ENCODE data around the gene FAM151A.

The FAM151A gene

DNA sequence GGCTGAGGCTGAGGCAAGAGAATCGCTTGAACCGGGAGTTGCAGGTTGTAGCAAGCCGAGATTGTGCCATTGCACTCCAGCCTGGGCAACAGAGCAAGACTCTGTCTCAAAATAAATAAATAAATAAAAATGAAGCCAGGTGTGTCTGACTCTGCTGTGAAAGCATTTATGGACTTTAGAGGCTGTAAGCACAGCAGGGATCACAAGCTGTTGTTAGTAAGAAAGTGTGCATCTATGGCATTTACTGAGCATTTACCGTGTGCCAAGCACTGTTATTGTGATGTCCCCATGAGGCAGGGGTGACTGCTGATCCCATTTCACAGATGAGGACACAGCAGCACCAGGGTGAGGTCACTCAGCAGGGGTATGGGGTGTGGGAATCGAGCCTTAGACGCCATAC, 20.1 kb downstream of the FAM151A start:
- no peak for DNase-seq

- no peak for DNase-seq
These were observed 20.8 kb downstream of the FAM151A start for GRCh38 chr1:54602554-54602953.

DNA sequence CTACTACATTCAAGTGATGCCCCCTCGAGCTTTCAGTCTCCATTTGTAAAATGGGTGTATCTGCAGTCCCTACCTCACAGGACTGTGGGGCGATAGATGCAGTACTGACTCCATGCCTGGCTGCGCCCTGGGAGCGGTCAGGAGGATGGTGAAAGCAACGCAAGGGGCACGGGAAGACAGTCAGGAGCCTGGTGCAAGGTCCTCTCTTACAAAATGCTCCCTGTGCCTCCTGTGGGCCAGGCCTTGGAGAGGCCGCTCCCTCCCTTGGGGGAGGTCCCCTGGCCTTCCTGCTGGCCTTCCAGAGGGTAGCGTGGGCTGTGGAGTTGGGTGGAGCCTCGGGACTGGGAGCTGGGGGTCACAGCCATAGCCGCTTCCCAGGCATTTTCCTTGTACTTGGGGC, 21.6 kb downstream of the FAM151A start:
- no peak for DNase-seq

- no peak for DNase-seq
These were observed 22.2 kb downstream of the FAM151A start for GRCh38 chr1:54600947-54601721.

GRCh38 chr1:54599211-54599823, 24.0 kb downstream of the FAM151A start:
- no peak for DNase-seq

DNA sequence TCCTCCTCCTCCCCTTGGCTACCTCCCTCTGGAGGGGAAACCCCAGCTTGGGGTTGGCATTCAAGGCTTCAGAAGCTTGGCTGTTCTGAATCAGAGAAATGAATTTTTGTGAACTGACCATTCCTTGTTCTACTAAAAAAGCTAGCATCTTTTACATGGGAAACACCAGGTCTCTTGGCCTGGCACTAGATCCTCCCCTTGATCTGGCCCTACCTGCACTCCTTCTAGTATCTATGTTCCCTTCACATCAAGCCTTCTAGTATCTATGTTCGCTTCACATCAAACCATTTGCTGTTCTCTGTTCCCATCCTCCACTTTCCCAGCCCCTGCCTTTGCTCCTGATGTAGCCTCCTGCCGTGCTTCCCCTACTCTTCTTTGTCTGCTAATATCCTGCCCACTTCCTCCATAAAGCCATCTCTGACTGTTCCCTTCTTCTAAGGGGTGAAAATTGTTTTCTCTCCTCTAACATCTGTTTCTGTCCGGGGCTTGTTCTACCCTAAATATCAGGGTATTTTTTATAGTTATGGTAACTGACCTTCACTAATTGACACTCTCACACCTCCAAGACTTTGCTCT, 25.8 kb downstream of the FAM151A start:
- no peak for DNase-seq

DNA sequence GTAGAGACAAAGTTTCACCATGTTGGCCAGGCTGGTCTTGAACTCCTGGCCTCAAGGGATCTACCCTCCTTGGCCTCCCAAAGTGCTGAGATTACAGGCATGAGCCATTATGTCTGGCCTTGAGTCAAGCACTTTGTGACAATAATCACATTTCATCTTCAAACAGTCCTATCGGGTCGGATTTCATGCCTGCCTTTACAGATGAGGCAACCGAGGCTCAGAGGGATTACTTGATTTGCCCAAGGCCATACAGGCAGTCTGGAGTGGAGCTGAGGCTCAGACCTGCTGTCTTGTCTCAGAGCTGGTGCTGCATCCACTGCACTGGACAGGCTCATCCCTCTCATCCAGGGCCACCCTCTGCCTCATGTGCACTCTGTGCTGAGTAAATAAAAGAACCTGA, 26.6 kb downstream of the FAM151A start:
- DNase-seq: no peak

DNA sequence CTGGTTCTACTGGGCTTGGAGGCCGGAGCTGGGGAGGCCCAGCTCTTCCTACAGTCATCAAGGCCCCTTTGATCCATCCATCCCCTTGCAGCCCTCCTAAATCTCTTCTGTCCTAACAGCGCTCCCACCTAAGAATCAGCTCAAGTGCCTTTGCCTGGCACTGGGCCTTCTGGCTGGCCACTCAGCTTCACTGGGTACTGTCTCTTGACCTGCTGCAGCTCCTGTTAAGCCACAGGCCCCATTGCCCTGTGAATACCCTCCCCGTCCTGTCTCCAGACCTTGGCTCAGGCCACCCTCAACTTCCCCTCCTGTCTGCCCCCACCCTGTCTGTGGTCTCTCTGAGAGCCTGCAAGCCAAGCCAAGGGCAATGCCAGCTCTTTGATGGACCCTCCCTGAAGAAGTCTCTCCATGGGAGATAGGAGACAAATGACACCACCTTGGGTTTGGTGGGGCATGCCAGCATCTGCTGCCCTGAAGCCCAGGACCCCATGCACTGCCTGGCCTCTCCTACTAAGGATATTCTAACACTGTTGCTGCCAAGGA, 27.3 kb downstream of the FAM151A start:
- no peak for DNase-seq

DNA sequence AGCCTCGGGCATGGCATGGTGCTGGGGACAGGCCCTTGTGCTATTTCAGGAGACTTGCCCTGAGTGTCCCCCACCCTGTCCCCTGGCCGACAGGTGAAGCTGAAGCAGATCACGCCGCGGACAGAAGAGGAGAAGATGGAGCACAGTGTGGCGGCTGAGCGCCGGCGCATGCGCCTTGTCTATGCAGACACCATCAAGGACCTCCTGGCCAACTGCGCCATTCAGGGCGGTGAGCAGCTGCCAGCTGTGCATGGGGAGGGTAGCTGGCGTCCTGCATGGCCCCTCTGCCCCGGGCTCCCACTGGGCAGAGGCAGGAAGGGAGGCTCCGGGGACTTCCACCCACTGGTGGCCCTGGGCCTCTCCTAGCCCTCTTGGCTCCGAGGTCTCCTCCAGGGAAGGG, 28.9 kb downstream of the FAM151A start:
- no peak for DNase-seq

GRCh38 chr1:54593571-54594160, 29.7 kb downstream of the FAM151A start:
- DNase-seq: no peak

DNA sequence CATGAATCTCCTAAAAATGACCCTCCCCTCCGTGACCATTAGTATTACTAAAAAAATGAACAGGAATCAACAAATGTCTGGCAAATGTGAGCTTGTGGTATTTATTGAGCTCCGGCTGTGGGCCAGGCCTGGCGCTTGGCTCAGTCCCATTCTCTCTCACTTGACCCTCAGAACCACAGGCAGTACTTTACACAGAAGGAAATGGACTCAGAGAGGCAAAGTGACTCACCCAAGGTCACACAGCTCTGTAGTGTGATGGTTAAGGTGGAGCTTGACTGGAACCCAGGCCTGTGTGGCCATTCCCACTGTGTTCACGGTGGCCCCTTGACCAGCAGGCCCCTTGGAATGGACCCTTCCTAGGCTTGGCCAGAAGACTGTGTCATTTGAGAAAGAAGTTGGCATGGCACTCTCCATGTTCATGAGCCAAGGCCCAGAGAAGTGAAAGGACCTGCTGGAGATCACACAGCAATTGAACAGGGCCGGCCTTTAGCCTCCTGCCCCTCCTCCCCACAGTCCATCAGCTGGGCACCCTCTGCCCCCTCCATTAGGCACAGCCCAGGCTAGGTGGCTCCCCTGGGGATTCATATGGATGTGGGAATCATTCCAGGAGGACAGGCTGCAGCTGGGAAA, 32.1 kb downstream of the FAM151A start:
- no peak for DNase-seq

DNA sequence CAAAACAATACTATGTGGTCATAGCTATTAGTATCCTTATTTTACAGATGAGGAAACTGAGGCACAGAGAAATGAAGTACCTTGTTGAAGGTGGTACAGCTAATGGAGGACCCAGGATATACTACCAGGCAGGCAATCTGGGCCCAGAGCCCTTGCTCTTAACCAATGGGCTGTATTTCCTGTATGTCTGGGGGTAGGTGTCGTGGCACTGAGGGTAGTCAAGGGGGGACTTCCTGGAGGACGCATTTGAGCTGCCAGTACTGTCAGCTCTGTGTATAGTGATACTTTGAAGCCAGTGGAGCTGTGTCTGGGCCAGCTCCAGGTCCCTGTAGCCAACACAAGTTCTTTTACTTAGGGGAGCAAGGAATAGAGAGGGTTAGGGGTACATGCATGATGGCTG, 34.9 kb downstream of the FAM151A start:
- no peak for DNase-seq

DNA sequence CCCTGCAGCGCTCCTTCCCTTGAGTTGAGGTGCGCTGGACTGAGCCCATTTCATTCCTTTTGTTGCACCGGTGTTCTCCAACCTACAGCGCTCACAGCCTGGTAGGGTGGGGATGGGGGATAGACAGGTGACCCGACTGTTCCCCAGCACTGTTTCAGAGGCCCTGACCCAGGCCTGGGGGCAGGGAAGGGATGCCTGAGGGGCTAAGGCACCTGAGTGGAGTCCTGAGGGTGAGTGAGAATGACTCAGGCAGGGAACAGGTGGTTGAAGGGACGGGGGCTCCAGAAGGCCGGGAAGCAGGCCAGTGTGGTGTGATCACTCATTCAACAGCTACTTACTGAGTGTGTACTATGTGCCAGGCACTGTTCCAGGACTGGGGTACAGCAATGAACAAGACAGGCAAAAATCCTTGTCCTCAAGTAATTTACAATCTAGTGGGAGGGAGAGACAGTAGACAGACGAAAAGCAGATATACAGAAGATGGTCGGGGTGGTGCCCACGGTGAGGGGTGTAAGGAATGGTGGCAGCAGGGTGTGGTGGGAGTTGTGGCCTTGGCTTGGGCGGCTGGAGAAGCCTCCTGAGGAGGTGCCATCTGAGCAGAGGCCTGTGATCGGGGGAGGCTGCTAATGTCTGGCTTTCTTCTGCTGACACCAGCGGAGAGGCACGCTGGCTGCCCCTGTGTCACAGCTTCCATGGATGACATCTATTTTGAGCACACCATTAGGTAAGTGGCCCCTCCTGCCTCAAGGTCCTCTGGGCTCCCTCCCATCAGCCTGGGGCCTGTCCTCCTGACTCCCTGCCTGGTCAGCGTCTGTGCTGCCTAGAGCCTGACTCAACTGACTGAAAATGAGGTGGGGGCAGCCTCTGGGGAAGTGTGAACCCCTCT, 37.9 kb downstream of the FAM151A start:
- DNase-seq: no peak

DNA sequence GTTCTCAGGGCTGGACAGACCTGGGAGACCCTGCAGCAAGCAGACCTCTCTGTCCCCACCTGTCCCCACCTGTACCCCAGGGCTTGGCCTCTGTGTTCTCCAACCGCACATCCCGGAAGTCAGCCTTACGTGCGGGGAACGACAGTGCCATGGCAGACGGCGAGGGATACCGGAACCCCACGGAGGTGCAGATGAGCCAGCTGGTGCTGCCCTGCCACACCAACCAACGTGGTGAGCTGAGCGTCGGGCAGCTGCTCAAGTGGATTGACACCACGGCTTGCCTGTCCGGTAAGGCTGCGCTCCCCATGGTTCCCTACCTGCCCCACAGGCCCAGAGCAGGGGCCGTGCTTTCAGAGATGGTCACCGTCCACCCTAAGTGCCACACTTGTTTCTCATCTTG, 38.8 kb downstream of the FAM151A start:
- no peak for DNase-seq

DNA sequence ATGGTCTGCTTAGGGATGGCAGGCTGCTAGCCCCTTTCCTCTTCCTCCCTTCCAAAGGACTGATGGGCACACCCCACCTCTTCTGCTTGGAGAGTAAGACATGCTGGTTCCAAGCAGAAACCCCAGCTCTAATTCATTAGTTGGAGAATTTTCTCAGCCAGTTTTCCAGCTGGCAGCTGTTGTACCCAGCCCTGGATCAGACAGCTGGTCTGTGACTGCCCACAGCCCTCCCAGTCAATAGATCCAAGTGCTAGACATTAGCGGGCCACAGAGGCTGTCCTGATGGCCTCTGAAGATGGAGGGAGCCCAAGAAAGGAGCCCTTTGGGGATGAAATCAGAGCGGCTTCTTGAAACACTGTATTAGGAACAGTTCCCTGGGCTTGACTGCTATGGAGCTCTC, 39.5 kb downstream of the FAM151A start:
- no peak for DNase-seq

GRCh38 chr1:54583307-54583686, 40.0 kb downstream of the FAM151A start:
- no peak for DNase-seq

- DNase-seq: no peak
These were observed 40.6 kb downstream of the FAM151A start for GRCh38 chr1:54582566-54583306.

DNA sequence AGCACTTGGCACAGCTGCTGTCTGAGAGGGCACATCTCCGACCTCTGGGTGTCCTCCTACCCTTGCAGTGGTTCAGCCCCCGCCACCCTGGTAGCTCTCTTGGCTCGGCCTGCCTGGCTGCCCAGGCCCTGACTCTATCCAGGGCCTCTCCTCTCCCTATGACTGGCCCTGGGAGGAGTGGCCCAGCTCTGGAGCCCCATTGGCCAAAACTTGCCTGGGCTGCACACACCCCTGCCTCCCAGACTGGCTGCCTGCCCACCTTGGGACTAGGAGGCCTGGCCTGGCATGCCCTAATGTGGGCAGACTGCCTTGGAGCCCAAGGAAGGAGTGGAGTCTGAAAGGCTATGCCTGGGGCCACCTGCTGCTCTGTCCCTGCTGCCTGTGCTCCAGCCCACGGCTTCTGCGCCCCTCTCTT, 41.7 kb downstream of the FAM151A start:
- no peak for DNase-seq

GRCh38 chr1:54580856-54581550, 42.3 kb downstream of the FAM151A start:
- DNase-seq: no peak

- DNase-seq: no peak
These were observed 44.0 kb downstream of the FAM151A start for GRCh38 chr1:54579337-54579781.

DNA sequence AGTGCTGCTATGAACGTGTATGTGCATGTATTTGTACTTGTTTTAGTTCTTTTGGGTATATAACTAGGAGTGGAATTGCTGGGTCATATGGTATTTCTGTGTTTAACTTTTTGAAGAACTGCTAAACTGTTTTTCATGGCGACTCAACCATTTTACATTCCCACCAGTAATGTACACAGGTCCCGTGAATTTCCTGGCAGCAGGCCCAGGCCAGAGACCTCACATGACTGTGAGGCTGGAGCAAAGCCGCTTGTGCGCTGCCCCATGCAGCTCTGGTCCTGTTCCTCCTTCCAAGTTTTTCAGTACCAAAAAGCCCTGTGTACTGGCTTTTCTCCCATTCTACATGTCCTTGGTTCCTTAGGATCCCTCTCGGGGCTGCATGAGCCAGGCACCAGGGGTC, 45.7 kb downstream of the FAM151A start:
- DNase-seq: no peak

Data from activated CD4-positive, CD25-positive, alpha-beta regulatory T cell treated with anti-CD3 and anti-CD28 coated beads, Interleukin-2, amount 50 U/mL, for 72 hours (primary cell).